ENCODE measurements around the gene PELI1.

The PELI1 gene

GRCh38 chr2:64144057-64145013 is at the start of gene PELI1:
PELI1 (minus strand) TSS chr2:64144420; CDS start chr2:64108310, 36,110 bp downstream.
- peak; percentile 97 for DNase-seq
- in situ Hi-C loops (cut with MboI; ENCODE audit: low pct_unique_long_range_greater_than_20kb, low sequenced_read_pairs) = no loop called here

GRCh38 chr2:64193491-64193890 is 49.3 kb upstream of the PELI1 start:
- in situ Hi-C loops (cut with MboI; ENCODE audit: low pct_unique_long_range_greater_than_20kb, low sequenced_read_pairs) = no loop called here
- no peak for DNase-seq

- DNase-seq = no peak
- in situ Hi-C loops (cut with MboI; ENCODE audit: low pct_unique_long_range_greater_than_20kb, low sequenced_read_pairs) = no loop called here
Observed at GRCh38 chr2:64192664-64193105, 48.5 kb upstream of the PELI1 start.

- peak; percentile 73 for DNase-seq
- in situ Hi-C loops (cut with MboI; ENCODE audit: low pct_unique_long_range_greater_than_20kb, low sequenced_read_pairs) = no loop called here
Observed at GRCh38 chr2:64192125-64192479, 47.9 kb upstream of the PELI1 start.

- DNase-seq = no peak
- in situ Hi-C loops (cut with MboI; ENCODE audit: low pct_unique_long_range_greater_than_20kb, low sequenced_read_pairs) = no loop called here
Observed at GRCh38 chr2:64189586-64189985, 45.4 kb upstream of the PELI1 start.

- in situ Hi-C loops (cut with MboI; ENCODE audit: low pct_unique_long_range_greater_than_20kb, low sequenced_read_pairs) = no loop called here
- DNase-seq = no peak
Observed at GRCh38 chr2:64189167-64189566, 44.9 kb upstream of the PELI1 start.

GRCh38 chr2:64186699-64187605 is 42.7 kb upstream of the PELI1 start:
- in situ Hi-C loops (cut with MboI; ENCODE audit: low pct_unique_long_range_greater_than_20kb, low sequenced_read_pairs) = no loop called here
- DNase-seq = no peak

GRCh38 chr2:64179582-64180321 is 35.5 kb upstream of the PELI1 start:
- no peak for DNase-seq
- in situ Hi-C loops (cut with MboI; ENCODE audit: low pct_unique_long_range_greater_than_20kb, low sequenced_read_pairs) = no loop called here

- in situ Hi-C loops (cut with MboI; ENCODE audit: low pct_unique_long_range_greater_than_20kb, low sequenced_read_pairs) = no loop called here
- DNase-seq = no peak
Observed at GRCh38 chr2:64177315-64177714, 33.1 kb upstream of the PELI1 start.

GRCh38 chr2:64175419-64176197 is 31.4 kb upstream of the PELI1 start:
- in situ Hi-C loops (cut with MboI; ENCODE audit: low pct_unique_long_range_greater_than_20kb, low sequenced_read_pairs) = no loop called here

GRCh38 chr2:64173156-64174135 is 29.2 kb upstream of the PELI1 start:
- in situ Hi-C loops (cut with MboI; ENCODE audit: low pct_unique_long_range_greater_than_20kb, low sequenced_read_pairs) = no loop called here
- no peak for DNase-seq

More at GRCh38 chr2:64175419-64176197, 31.4 kb upstream of the PELI1 start:
- DNase-seq = no peak

GRCh38 chr2:64168756-64169155 is 24.5 kb upstream of the PELI1 start:
- in situ Hi-C loops (cut with MboI; ENCODE audit: low pct_unique_long_range_greater_than_20kb, low sequenced_read_pairs) = no loop called here
- DNase-seq = no peak

- in situ Hi-C loops (cut with MboI; ENCODE audit: low pct_unique_long_range_greater_than_20kb, low sequenced_read_pairs) = no loop called here
- no peak for DNase-seq
Observed at GRCh38 chr2:64168201-64168600, 24.0 kb upstream of the PELI1 start.

- in situ Hi-C loops (cut with MboI; ENCODE audit: low pct_unique_long_range_greater_than_20kb, low sequenced_read_pairs) = no loop called here
- no peak for DNase-seq
Observed at GRCh38 chr2:64166637-64167420, 22.6 kb upstream of the PELI1 start.

- in situ Hi-C loops (cut with MboI; ENCODE audit: low pct_unique_long_range_greater_than_20kb, low sequenced_read_pairs) = no loop called here
- no peak for DNase-seq
Observed at GRCh38 chr2:64166212-64166611, 22.0 kb upstream of the PELI1 start.

- no peak for DNase-seq
- in situ Hi-C loops (cut with MboI; ENCODE audit: low pct_unique_long_range_greater_than_20kb, low sequenced_read_pairs) = no loop called here
Observed at GRCh38 chr2:64165706-64166105, 21.5 kb upstream of the PELI1 start.

GRCh38 chr2:64164629-64165028 is 20.4 kb upstream of the PELI1 start:
- DNase-seq = no peak
- in situ Hi-C loops (cut with MboI; ENCODE audit: low pct_unique_long_range_greater_than_20kb, low sequenced_read_pairs) = no loop called here
